Skeletal muscle satellite cell (primary cell): ENCODE results near the gene ARHGAP32.
A peak's percentile ranks its signal among the peaks of the same experiment; 100 is the strongest.
"Not testable (repeated sequence)": the region's sequence is repeated elsewhere in the genome, so short reads cannot be mapped to it uniquely, and the experiment has no call there.

Experiments used
- H3K27me3 ChIP-seq: 2 replicates; pipeline ENCODE4 v1.7.0; 2013; ENCODE audit warnings: low read length; ENCODE audit not compliant: control insufficient read depth, insufficient read depth
- H3K36me3 ChIP-seq: 2 replicates; pipeline ENCODE4 v1.7.0; 2013; ENCODE audit warnings: mild to moderate bottlenecking, control low read depth, low read length; ENCODE audit not compliant: insufficient read depth
- H3K4me1 ChIP-seq: 2 replicates; pipeline ENCODE4 v1.7.0; 2013; ENCODE audit warnings: low read length; ENCODE audit not compliant: control insufficient read depth, insufficient read depth
- H3K4me2 ChIP-seq: 2 replicates; pipeline ENCODE4 v1.7.0; 2013; ENCODE audit warnings: mild to moderate bottlenecking, low read length
- H3K4me3 ChIP-seq: 2 replicates; pipeline ENCODE4 v1.7.0; 2013; ENCODE audit warnings: low read length
- H3K9ac ChIP-seq: 2 replicates; pipeline ENCODE4 v1.7.0; 2013; ENCODE audit warnings: mild to moderate bottlenecking, low read depth, low read length, moderate library complexity
- H3K9me3 ChIP-seq: replicated peaks from 2 replicates; pipeline ENCODE4 v1.7.0; 2013; ENCODE audit warnings: mild to moderate bottlenecking, control low read depth, low read length

ARHGAP32 gene

GRCh38 chr11:129191649-129192048 is 476 bp downstream of the ARHGAP32 start:
- Histone ChIP-seq H3K36me3 (no peaks in the 10 kb centered on the region), H3K4me3 (no peak overlapping the region), H3K9ac (no peak overlapping the region), H3K4me2 (no peak overlapping the region), H3K9me3 (no peaks in the 10 kb centered on the region), H3K4me1 (peaks cover 17% of the 10 kb centered on the region), H3K27me3 (no peaks in the 10 kb centered on the region)

- H3K27me3 ChIP-seq: no peaks in the 10 kb centered on the region
- no peaks in the 10 kb centered on the region for H3K9me3 ChIP-seq
- H3K4me1 ChIP-seq: peaks cover 17% of the 10 kb centered on the region
- no peak overlapping the region for H3K4me3 ChIP-seq
- peak overlapping the region; percentile 44 for H3K4me2 ChIP-seq
- no peak overlapping the region for H3K9ac ChIP-seq
- no peaks in the 10 kb centered on the region for H3K36me3 ChIP-seq
These were observed 2.0 kb downstream of the ARHGAP32 start for GRCh38 chr11:129190087-129190486.

GRCh38 chr11:129189646-129190045 is 2.5 kb downstream of the ARHGAP32 start:
- no peaks in the 10 kb centered on the region for H3K9me3 ChIP-seq
- no peak overlapping the region for H3K4me3 ChIP-seq
- H3K36me3 ChIP-seq: no peaks in the 10 kb centered on the region
- no peak overlapping the region for H3K9ac ChIP-seq
- H3K27me3 ChIP-seq: no peaks in the 10 kb centered on the region
- peaks cover 17% of the 10 kb centered on the region for H3K4me1 ChIP-seq
- no peak overlapping the region for H3K4me2 ChIP-seq

GRCh38 chr11:129185082-129185481 is 7.0 kb downstream of the ARHGAP32 start:
- not testable (repeated sequence) for H3K27me3 ChIP-seq, H3K9ac ChIP-seq, H3K4me3 ChIP-seq, H3K4me2 ChIP-seq, H3K4me1 ChIP-seq, H3K9me3 ChIP-seq, H3K36me3 ChIP-seq

- H3K4me1 ChIP-seq: peaks cover under 1% of the 10 kb centered on the region
- no peak overlapping the region for H3K4me3 ChIP-seq
- no peaks in the 10 kb centered on the region for H3K36me3 ChIP-seq
- H3K27me3 ChIP-seq: no peaks in the 10 kb centered on the region
- H3K9ac ChIP-seq: no peak overlapping the region
- no peak overlapping the region for H3K4me2 ChIP-seq
- H3K9me3 ChIP-seq: no peaks in the 10 kb centered on the region
These were observed 7.5 kb downstream of the ARHGAP32 start for GRCh38 chr11:129184581-129184980.

GRCh38 chr11:129167315-129167714 is 24.8 kb downstream of the ARHGAP32 start:
- Histone ChIP-seq H3K36me3 (no peaks in the 10 kb centered on the region), H3K4me3 (no peak overlapping the region), H3K4me1 (peaks cover 12% of the 10 kb centered on the region), H3K4me2 (peak overlapping the region; percentile 1), H3K9me3 (no peaks in the 10 kb centered on the region), H3K9ac (no peak overlapping the region), H3K27me3 (no peaks in the 10 kb centered on the region)

- Histone ChIP-seq H3K27me3 (no peaks in the 10 kb centered on the region), H3K36me3 (no peaks in the 10 kb centered on the region), H3K9me3 (no peaks in the 10 kb centered on the region), H3K4me3 (no peak overlapping the region), H3K9ac (no peak overlapping the region), H3K4me2 (no peak overlapping the region), H3K4me1 (peaks cover 15% of the 10 kb centered on the region)
These were observed 28.4 kb downstream of the ARHGAP32 start for GRCh38 chr11:129163714-129164164.

GRCh38 chr11:129157080-129157479 is 35.0 kb downstream of the ARHGAP32 start:
- not testable (repeated sequence) for H3K9ac ChIP-seq, H3K36me3 ChIP-seq, H3K4me2 ChIP-seq, H3K27me3 ChIP-seq, H3K4me3 ChIP-seq, H3K9me3 ChIP-seq, H3K4me1 ChIP-seq

GRCh38 chr11:129155745-129156144 is 36.4 kb downstream of the ARHGAP32 start:
- H3K4me2 ChIP-seq: no peak overlapping the region
- no peaks in the 10 kb centered on the region for H3K9me3 ChIP-seq
- no peak overlapping the region for H3K9ac ChIP-seq
- no peaks in the 10 kb centered on the region for H3K36me3 ChIP-seq
- H3K4me3 ChIP-seq: no peak overlapping the region
- peaks cover 3% of the 10 kb centered on the region for H3K4me1 ChIP-seq
- H3K27me3 ChIP-seq: no peaks in the 10 kb centered on the region

- H3K4me2 ChIP-seq: no peak overlapping the region
- no peak overlapping the region for H3K4me3 ChIP-seq
- no peak overlapping the region for H3K9ac ChIP-seq
- no peaks in the 10 kb centered on the region for H3K27me3 ChIP-seq
- H3K9me3 ChIP-seq: no peaks in the 10 kb centered on the region
- H3K4me1 ChIP-seq: peaks cover 27% of the 10 kb centered on the region
- H3K36me3 ChIP-seq: no peaks in the 10 kb centered on the region
These were observed 43.6 kb downstream of the ARHGAP32 start for GRCh38 chr11:129148487-129148886.

- Histone ChIP-seq H3K9ac (no peak overlapping the region), H3K27me3 (no peaks in the 10 kb centered on the region), H3K36me3 (no peaks in the 10 kb centered on the region), H3K9me3 (no peaks in the 10 kb centered on the region), H3K4me2 (no peak overlapping the region), H3K4me3 (no peak overlapping the region), H3K4me1 (peaks cover 42% of the 10 kb centered on the region)
These were observed 45.9 kb downstream of the ARHGAP32 start for GRCh38 chr11:129146191-129146590.

- Histone ChIP-seq H3K9me3 (no peaks in the 10 kb centered on the region), H3K4me3 (no peak overlapping the region), H3K36me3 (no peaks in the 10 kb centered on the region), H3K4me1 (peaks cover 42% of the 10 kb centered on the region), H3K27me3 (no peaks in the 10 kb centered on the region), H3K9ac (peak overlapping the region; percentile 54), H3K4me2 (no peak overlapping the region)
These were observed 46.8 kb downstream of the ARHGAP32 start for GRCh38 chr11:129145276-129145675.
